ENCODE results near the gene SLFN12L. TPM values are rescaled to one million over a fixed set of nuclear protein-coding genes. Genes with fewer than 3 reads are reported as not detected.
A peak's percentile ranks its signal among the peaks of the same experiment; 100 is the strongest.

SLFN12L gene
- total RNA-seq = 1 to 10 TPM in 1 of 6 experiments, under 1 TPM in 4, not detected in 1; 0.32 to 2.6 (median 0.69) TPM
- long read RNA-seq = 0 reads

DNA sequence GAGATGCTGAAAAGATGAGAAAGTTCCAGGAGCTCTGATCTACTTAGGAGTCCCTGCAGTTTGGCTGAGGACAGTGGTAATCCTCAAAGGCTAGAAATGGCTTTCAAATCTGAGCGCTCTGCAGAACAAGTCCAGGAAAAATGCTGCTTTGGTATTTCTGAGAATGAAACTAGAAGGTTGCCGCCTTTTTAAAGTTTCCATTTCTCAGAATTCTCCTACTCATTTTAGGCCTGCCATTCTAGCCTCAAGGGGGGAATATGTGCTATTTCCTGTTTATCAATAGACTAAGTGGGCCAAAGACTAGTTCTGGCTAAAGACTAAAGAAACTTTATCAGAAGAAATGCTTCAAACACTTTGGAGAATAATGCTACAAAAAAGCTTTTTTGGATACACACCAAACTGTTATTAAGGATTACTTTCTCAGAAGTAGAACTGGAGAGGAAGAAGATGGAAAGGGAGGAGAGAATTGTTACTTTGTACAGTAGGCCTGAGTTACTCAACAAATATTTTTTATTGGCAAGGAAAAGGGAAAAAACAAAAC lies at the start of gene SLFN12L:
TSS of gene SLFN12L (minus strand) at position 78 of the 541 bp plus-strand sequence. CDS start 15,314 bp downstream, outside the sequence.
- H3K27ac ChIP-seq = peak within 1 kb of the TSS in 1 of 3 donors; percentile 20
- H3K4me1 ChIP-seq = peaks cover 0 to 24% (median 8%) of the 10 kb centered on the region in 4 donors
- TF ChIP-seq, protein P1, sequence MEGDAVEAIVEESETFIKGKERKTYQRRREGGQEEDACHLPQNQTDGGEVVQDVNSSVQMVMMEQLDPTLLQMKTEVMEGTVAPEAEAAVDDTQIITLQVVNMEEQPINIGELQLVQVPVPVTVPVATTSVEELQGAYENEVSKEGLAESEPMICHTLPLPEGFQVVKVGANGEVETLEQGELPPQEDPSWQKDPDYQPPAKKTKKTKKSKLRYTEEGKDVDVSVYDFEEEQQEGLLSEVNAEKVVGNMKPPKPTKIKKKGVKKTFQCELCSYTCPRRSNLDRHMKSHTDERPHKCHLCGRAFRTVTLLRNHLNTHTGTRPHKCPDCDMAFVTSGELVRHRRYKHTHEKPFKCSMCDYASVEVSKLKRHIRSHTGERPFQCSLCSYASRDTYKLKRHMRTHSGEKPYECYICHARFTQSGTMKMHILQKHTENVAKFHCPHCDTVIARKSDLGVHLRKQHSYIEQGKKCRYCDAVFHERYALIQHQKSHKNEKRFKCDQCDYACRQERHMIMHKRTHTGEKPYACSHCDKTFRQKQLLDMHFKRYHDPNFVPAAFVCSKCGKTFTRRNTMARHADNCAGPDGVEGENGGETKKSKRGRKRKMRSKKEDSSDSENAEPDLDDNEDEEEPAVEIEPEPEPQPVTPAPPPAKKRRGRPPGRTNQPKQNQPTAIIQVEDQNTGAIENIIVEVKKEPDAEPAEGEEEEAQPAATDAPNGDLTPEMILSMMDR (IDR thresholded peaks at IDR 0.05) = no peak
- no peak for TF ChIP-seq POLR2A (IDR thresholded peaks at IDR 0.05)
- ATAC-seq (no peak), DNase-seq (no peak)
- H3K4me3 ChIP-seq = no peak within 1 kb of the TSS
- intact Hi-C loops (cut with DNase I) = loop anchor here in 1 of 2 donors (10.0 kb wide), 1 partner anchor 363 kb away; no protein-coding TSS in a partner anchor
- no peaks in the 10 kb centered on the region for H3K27me3 ChIP-seq
- H3K9me3 ChIP-seq = no peaks in the 10 kb centered on the region
- H3K36me3 ChIP-seq = no peaks in the 10 kb centered on the region
- WGBS (ENCODE audit: insufficient coverage, low coverage, low lambda C conversion rate, missing lambda C conversion rate) = 44% methylated on average over 1 of the region's 2 CpGs

DNA sequence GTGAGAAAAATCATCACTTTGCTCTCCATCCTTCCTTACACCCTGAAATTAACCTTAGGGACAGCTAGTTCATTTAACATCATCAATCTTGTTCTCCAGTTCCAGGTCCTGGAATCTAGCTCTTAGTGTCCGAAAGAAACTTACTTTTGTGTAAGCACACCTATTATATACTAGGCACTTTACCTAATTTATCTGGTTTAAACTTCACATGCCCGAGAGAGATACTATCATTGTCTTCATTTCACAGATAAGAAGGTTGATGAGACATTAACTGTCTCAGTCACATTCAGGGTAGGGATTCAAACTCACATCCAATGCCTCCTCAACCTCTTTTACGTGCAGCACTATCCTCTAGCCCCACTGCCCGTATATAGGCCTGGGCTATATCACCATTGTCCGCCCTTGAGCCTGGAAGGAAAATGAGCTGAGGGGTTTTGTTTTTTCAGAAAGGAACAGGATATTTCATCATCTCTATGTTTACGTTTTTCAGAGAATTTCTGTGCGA lies 49.1 kb upstream of the SLFN12L start:
- 37% methylated on average over 7 of the region's 7 CpGs for WGBS (ENCODE audit: insufficient coverage, low coverage, low lambda C conversion rate, missing lambda C conversion rate)
- Histone ChIP-seq H3K4me1 (peaks cover 0 to 16% (median 3%) of the 10 kb centered on the region in 4 donors), H3K27ac (peak overlapping the region; percentile 71 to 92 (median 81)), H3K4me3 (peak overlapping the region; percentile 74 to 88 (median 76)), H3K36me3 (no peaks in the 10 kb centered on the region), H3K27me3 (no peaks in the 10 kb centered on the region), H3K9me3 (no peaks in the 10 kb centered on the region)
- intact Hi-C loops (cut with DNase I) = no loop called here
- no peak for DNase-seq
- ATAC-seq = peak; percentile 15 to 33 (median 24)
- TF ChIP-seq, protein P1 (IDR thresholded peaks at IDR 0.05) = no peak
- TF ChIP-seq POLR2A (IDR thresholded peaks at IDR 0.05) = no peak

DNA sequence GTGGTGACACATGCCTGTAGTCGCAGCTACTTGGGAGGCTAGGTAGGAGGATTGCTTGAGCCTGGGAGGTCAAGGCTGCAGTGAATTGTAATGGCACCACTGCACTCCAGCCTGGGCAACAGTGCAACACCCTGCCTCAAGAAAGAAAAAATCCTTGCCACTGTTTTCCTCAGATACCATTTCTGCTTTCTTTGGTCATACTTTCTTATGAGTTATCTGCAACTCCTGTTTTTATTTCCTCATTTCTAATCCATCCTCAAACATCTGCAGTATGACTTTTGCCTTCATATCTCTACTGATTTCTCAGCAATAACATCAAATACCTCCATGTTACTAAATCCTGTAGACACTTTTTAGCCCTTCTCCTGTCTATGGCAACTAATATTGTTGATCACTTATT lies 46.6 kb upstream of the SLFN12L start:
- Histone ChIP-seq H3K4me1 (peaks cover 0 to 16% (median 5%) of the 10 kb centered on the region in 4 donors), H3K36me3 (no peaks in the 10 kb centered on the region), H3K27me3 (no peaks in the 10 kb centered on the region), H3K4me3 (no peak overlapping the region), H3K9me3 (no peaks in the 10 kb centered on the region), H3K27ac (no peak overlapping the region)
- ATAC-seq = no peak
- intact Hi-C loops (cut with DNase I) = no loop called here
- no peak for DNase-seq
- TF ChIP-seq, protein P1 (IDR thresholded peaks at IDR 0.05) = no peak
- TF ChIP-seq POLR2A (IDR thresholded peaks at IDR 0.05) = no peak
- no CpG with 5 or more reads among the region's 1 CpG for WGBS (ENCODE audit: insufficient coverage, low coverage, low lambda C conversion rate, missing lambda C conversion rate)

DNA sequence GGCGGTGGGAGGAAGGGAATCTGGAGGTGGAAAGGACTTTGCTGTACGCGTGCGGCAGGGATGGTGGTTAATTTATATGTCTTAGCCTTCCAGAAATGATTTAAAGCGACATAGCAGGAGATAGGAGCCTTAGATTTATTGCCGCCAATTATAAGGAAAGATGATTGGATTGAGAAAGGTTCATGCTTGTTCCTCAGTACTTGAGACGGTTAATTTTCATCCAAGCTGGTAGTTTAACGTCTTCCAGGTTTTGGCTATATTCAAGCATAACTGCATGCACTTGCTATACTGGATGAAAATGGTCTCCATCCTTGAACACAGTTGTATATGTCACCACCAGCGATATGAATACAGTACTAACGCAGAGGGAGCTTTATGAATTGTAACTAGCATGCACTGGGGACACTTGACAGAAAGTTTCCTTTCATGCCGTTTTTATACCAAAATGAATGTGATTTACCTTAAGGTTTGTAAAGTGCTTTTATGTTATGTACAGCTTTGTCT lies 41.5 kb upstream of the SLFN12L start:
- no peak for ATAC-seq
- H3K9me3 ChIP-seq = no peaks in the 10 kb centered on the region
- intact Hi-C loops (cut with DNase I) = no loop called here
- DNase-seq = no peak
- H3K27me3 ChIP-seq = no peaks in the 10 kb centered on the region
- H3K4me1 ChIP-seq = peaks cover 0 to 10% (median 3%) of the 10 kb centered on the region in 4 donors
- H3K36me3 ChIP-seq = peaks cover 0 to 4% (median under 1%) of the 10 kb centered on the region in 4 donors
- TF ChIP-seq, protein P1 (IDR thresholded peaks at IDR 0.05) = no peak
- no peak for TF ChIP-seq POLR2A (IDR thresholded peaks at IDR 0.05)
- peak overlapping the region; percentile 65 to 87 (median 81) for H3K4me3 ChIP-seq
- WGBS (ENCODE audit: insufficient coverage, low coverage, low lambda C conversion rate, missing lambda C conversion rate) = 2% methylated on average over 11 of the region's 11 CpGs
- H3K27ac ChIP-seq = peak overlapping the region; percentile 80 to 85 (median 84)
